GM23338 (cell line): ENCODE data around the gene THADA.

Source experiments
- CREB1 ChIP-seq: fragments of 250-450 bp; sonication (Bioruptor Pico); IDR thresholded peaks from 2 replicates; pipeline ENCODE4 v1.5.0; 2020; ENCODE audit warnings: low read depth, mild to moderate bottlenecking, moderate library complexity
- EZH2 ChIP-seq: fragments of 200-600 bp; sonication (generic); IDR thresholded peaks from one replicate; pipeline ENCODE4 v1.8.0; 2017; ENCODE audit warnings: antibody characterized with exemption, mild to moderate bottlenecking, low read depth; ENCODE audit not compliant: unreplicated experiment
- EZH2phosphoT487 ChIP-seq: fragments of 200-600 bp; sonication (generic); IDR thresholded peaks from one replicate; pipeline ENCODE4 v1.8.1; 2018; ENCODE audit warnings: antibody characterized with exemption; ENCODE audit not compliant: unreplicated experiment
- JUNB ChIP-seq: IDR thresholded peaks from one replicate; pipeline ENCODE4 v1.6.1; 2016; ENCODE audit warnings: antibody characterized with exemption; ENCODE audit not compliant: unreplicated experiment
- NANOG ChIP-seq: IDR thresholded peaks from 2 replicates; pipeline ENCODE4 v1.6.1; 2016; ENCODE audit warnings: antibody characterized with exemption, borderline replicate concordance
- POLR2AphosphoS5 ChIP-seq: IDR thresholded peaks from 2 replicates; pipeline ENCODE4 v1.6.1; 2016; ENCODE audit warnings: antibody characterized with exemption, low read depth
- REST ChIP-seq: IDR thresholded peaks from one replicate; pipeline ENCODE4 v1.6.1; 2018; ENCODE audit warnings: antibody characterized with exemption; ENCODE audit not compliant: unreplicated experiment
- ZNF114 ChIP-seq: fragments of 250-450 bp; sonication (Bioruptor Pico); IDR thresholded peaks from 2 replicates; pipeline ENCODE4 v1.5.0; 2020; ENCODE audit warnings: mild to moderate bottlenecking, moderate library complexity
- ZNF331 ChIP-seq: fragments of 250-450 bp; sonication (Bioruptor Pico); IDR thresholded peaks from 2 replicates; pipeline ENCODE4 v1.5.0; 2020; ENCODE audit warnings: low read depth, mild to moderate bottlenecking, moderate library complexity
- TF ChIP-seq, protein P1 (sequence below), 2 experiments: fragments of 200-600 bp in 1 of 2; sonication (generic) in 1 of 2; conservative IDR thresholded peaks; 2 replicates each; pipeline versions ENCODE4 v1.5.1 to v1.6.1; 2016 to 2017; ENCODE audit warnings: antibody characterized with exemption in 2 of 2, low read depth in 2 of 2, mild to moderate bottlenecking in 2 of 2, moderate library complexity in 1 of 2
- TF ChIP-seq, protein P2 (sequence below): IDR thresholded peaks from 2 replicates; pipeline ENCODE4 v1.6.1; 2016; ENCODE audit warnings: antibody characterized with exemption

GRCh38 chr2:43220760-43221123 is 375.1 kb downstream of the THADA start:
- TF ChIP-seq POLR2AphosphoS5 = no peak
- TF ChIP-seq EZH2 = no peak
- TF ChIP-seq, protein P1, sequence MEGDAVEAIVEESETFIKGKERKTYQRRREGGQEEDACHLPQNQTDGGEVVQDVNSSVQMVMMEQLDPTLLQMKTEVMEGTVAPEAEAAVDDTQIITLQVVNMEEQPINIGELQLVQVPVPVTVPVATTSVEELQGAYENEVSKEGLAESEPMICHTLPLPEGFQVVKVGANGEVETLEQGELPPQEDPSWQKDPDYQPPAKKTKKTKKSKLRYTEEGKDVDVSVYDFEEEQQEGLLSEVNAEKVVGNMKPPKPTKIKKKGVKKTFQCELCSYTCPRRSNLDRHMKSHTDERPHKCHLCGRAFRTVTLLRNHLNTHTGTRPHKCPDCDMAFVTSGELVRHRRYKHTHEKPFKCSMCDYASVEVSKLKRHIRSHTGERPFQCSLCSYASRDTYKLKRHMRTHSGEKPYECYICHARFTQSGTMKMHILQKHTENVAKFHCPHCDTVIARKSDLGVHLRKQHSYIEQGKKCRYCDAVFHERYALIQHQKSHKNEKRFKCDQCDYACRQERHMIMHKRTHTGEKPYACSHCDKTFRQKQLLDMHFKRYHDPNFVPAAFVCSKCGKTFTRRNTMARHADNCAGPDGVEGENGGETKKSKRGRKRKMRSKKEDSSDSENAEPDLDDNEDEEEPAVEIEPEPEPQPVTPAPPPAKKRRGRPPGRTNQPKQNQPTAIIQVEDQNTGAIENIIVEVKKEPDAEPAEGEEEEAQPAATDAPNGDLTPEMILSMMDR (conservative IDR thresholded peaks at IDR 0.05; ENCODE audit: low read depth in 2 of 2) = no peak
- no peak for TF ChIP-seq EZH2phosphoT487
- TF ChIP-seq CREB1 (CRISPR knock-in tag) = no peak
- no peak for TF ChIP-seq JUNB
- TF ChIP-seq REST = no peak
- TF ChIP-seq, protein P2, sequence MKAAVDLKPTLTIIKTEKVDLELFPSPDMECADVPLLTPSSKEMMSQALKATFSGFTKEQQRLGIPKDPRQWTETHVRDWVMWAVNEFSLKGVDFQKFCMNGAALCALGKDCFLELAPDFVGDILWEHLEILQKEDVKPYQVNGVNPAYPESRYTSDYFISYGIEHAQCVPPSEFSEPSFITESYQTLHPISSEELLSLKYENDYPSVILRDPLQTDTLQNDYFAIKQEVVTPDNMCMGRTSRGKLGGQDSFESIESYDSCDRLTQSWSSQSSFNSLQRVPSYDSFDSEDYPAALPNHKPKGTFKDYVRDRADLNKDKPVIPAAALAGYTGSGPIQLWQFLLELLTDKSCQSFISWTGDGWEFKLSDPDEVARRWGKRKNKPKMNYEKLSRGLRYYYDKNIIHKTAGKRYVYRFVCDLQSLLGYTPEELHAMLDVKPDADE = no peak
- no peak for TF ChIP-seq NANOG
- no peak for TF ChIP-seq ZNF331 (CRISPR knock-in tag)
- no peak for TF ChIP-seq ZNF114 (CRISPR knock-in tag)
